Measurements from ENCODE around the gene CDH26. TPM values are rescaled to one million over a fixed set of nuclear protein-coding genes. Genes with fewer than 3 reads are reported as not detected.

CDH26 gene
- total RNA-seq, 1 donor from 2014 or later, result 0.13 TPM

DNA sequence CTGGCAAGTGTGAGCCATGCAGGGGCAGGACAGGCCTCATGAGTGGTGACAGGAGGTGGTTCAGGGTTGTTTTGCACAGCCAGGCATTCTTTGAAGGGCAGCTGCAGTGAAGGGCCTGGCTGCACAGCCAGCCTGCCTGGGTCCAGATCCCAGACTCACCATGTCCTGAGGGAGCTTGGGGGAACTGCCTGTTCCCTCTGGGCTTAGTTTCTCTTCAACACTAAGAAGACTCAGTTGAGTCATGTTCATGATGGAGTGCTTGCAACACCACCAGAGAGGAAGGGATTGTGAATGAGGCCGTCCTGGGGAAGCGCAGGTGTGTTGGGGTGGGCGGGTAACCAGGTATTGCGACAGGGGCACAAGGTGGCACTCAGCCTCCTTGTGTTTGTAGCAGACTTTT is 102.4 kb downstream of the CDH26 start:
- no peak for DNase-seq (ENCODE audit: low read depth in 2 of 2)

DNA sequence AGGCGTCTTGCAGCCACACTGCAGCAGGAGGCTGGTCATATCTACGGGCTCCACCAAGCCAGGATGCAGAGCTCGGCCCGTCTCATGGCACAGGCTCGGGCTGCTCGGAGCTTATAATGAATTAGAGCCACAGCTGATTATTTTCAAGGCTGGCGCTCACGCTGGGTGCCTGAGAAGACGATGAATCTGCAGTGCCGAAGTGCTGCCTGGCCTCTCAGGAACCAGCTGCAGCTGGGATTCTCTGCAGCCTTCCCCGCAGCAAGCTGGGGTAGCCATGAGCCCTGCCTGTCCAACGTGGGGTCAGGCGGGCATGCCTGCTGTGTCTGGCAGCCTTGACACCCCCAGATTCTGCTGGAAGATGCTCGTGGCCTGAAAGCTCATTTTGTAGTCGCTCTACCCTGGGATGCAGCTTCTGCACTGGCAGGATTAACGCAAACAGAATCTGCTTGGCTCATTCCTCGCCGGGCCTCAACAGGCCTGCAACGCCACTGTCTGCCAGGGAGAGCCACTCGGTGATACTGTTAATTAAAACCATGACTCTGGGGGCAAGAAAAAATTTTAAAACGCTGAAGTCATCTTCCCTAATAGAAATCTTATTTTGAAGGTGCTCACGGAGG is 104.3 kb downstream of the CDH26 start:
- DNase-seq (ENCODE audit: low read depth in 2 of 2), result no peak

DNA sequence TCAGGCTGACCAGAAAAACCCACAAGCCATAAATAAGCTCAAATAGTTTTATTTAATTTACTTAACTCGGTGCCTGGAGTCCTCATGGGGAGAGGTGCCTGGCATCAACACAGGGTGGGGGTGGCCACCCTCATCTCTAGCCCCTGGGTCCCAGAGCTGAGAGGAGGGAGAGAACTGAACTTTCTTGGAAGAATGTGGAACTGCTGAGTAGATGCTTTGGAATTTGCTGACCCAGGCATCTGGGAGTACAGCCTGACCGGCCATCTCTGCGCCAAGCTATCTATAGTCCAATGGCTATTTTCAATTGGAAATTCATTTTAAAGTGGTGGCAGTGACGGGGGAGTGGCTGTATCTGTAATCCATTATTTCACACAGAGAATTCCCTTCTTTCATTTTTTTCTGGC is 104.8 kb downstream of the CDH26 start:
- no peak for DNase-seq (ENCODE audit: low read depth in 2 of 2)

- no peak for DNase-seq (ENCODE audit: low read depth in 2 of 2)
These were observed 105.6 kb downstream of the CDH26 start for GRCh38 chr20:60063739-60064380.

Other genes starting within 250 kb of the CDH26 start
- 0.64 and 1.1 TPM in 2 replicates for gene SYCP2, start 24.8 kb upstream of the CDH26 start, total RNA-seq
- 5.5 and 8.3 TPM in 2 replicates for gene PPP1R3D, start 18.1 kb upstream of the CDH26 start, total RNA-seq
- 2.3 and 2.9 TPM in 2 replicates for gene FAM217B, start 18.0 kb upstream of the CDH26 start, total RNA-seq

Measured in dermis microvascular lymphatic vessel endothelial cell (primary cell).